GM23338 (cell line): ENCODE data around the gene ZNF609. TPM values are rescaled to one million over a fixed set of nuclear protein-coding genes. Genes with fewer than 3 reads are reported as not detected.

Experiments used
- CREB1 ChIP-seq: fragments of 250-450 bp; sonication (Bioruptor Pico); IDR thresholded peaks from 2 replicates; pipeline ENCODE4 v1.5.0; 2020; ENCODE audit warnings: low read depth, mild to moderate bottlenecking, moderate library complexity
- ETS1 ChIP-seq: IDR thresholded peaks from 2 replicates; pipeline ENCODE4 v1.6.1; 2016; ENCODE audit warnings: antibody characterized with exemption
- EZH2 ChIP-seq: fragments of 200-600 bp; sonication (generic); IDR thresholded peaks from one replicate; pipeline ENCODE4 v1.8.0; 2017; ENCODE audit warnings: antibody characterized with exemption, mild to moderate bottlenecking, low read depth; ENCODE audit not compliant: unreplicated experiment
- EZH2phosphoT487 ChIP-seq: fragments of 200-600 bp; sonication (generic); IDR thresholded peaks from one replicate; pipeline ENCODE4 v1.8.1; 2018; ENCODE audit warnings: antibody characterized with exemption; ENCODE audit not compliant: unreplicated experiment
- REST ChIP-seq: IDR thresholded peaks from one replicate; pipeline ENCODE4 v1.6.1; 2018; ENCODE audit warnings: antibody characterized with exemption; ENCODE audit not compliant: unreplicated experiment
- STAT1 ChIP-seq: IDR thresholded peaks from one replicate; pipeline ENCODE4 v1.6.1; 2016; ENCODE audit warnings: antibody characterized with exemption; ENCODE audit not compliant: unreplicated experiment
- ZNF331 ChIP-seq: fragments of 250-450 bp; sonication (Bioruptor Pico); IDR thresholded peaks from 2 replicates; pipeline ENCODE4 v1.5.0; 2020; ENCODE audit warnings: low read depth, mild to moderate bottlenecking, moderate library complexity
- ZNF462 ChIP-seq: fragments of 250-450 bp; sonication (Bioruptor Pico); IDR thresholded peaks from 2 replicates; pipeline ENCODE4 v1.5.0; 2020; ENCODE audit warnings: mild to moderate bottlenecking, moderate library complexity
- polyA plus RNA-seq: library from polyadenylated mRNA; unstranded; fragments of >200 nt; fragmentation: Nextera tagmentation; extraction: Ambion mirVana; gene quantifications from 2 replicates; pipeline ENCODE4 v1.2.1, GENCODE V29; 2016
- total RNA-seq: library from RNA; depleted of rRNA; stranded (reverse); fragments of >200 nt; shearing (Covaris generic); gene quantifications from 2 replicates; pipeline ENCODE4 v1.2.3, GENCODE V29; 2014

Gene ZNF609
- total and polyA plus RNA-seq, 2 experiments from 2014 or later: 26.4 to 40.2 TPM

- no peak for TF ChIP-seq ZNF462 (CRISPR knock-in tag)
- TF ChIP-seq ZNF331: no peak
- TF ChIP-seq EZH2: no peak
- TF ChIP-seq REST: no peak
- TF ChIP-seq EZH2phosphoT487: no peak
- no peak for TF ChIP-seq STAT1
- TF ChIP-seq CREB1: no peak
- no peak for TF ChIP-seq ETS1
Observed at GRCh38 chr15:64464276-64465005, 4.1 kb downstream of the ZNF609 start (continued).
